ENCODE data around the gene BMPR2. TPM values are rescaled to one million over a fixed set of nuclear protein-coding genes. Genes with fewer than 3 reads are reported as not detected.

The BMPR2 gene
- total and polyA plus RNA-seq, 2 of the 8 experiments (the other 6 are each of a cell fraction or from before 2014, with no cell fraction given), result 5.5 to 19.8 TPM

GRCh38 chr2:202589582-202589949 is 213.4 kb downstream of the BMPR2 start:
- no peak overlapping the region for H3K4me3 ChIP-seq (ENCODE audit: extremely low read depth in 1 of 4, insufficient read depth in 2 of 4, low read depth in 3 of 4, low read length in 4 of 4)
- H3K23me2 ChIP-seq (ENCODE audit: low read depth, low read length), result no peaks in the 10 kb centered on the region
- H3K9me3 ChIP-seq (ENCODE audit: insufficient read depth in 2 of 2, low read depth in 1 of 2, low read length in 1 of 2), result no peaks in the 10 kb centered on the region
- no peak overlapping the region for H2BK120ac ChIP-seq (replicated peaks; ENCODE audit: low read depth, low read length)
- H3K4ac ChIP-seq (replicated peaks; ENCODE audit: insufficient read length, low read depth, low read length), result no peak overlapping the region
- H3K36me3 ChIP-seq (ENCODE audit: control insufficient read depth in 2 of 4, insufficient read depth in 4 of 4, low read length in 3 of 4), result no peaks in the 10 kb centered on the region
- no peak overlapping the region for H3K14ac ChIP-seq (ENCODE audit: insufficient read length)
- H3K4me2 ChIP-seq (ENCODE audit: insufficient read depth in 1 of 2, low read depth in 2 of 2, low read length in 2 of 2), result no peak overlapping the region
- no peak for FAIRE-seq
- H4K20me1 ChIP-seq (replicated peaks in 1 of 2; ENCODE audit: control insufficient read depth in 1 of 2, insufficient read depth in 2 of 2, low read length in 2 of 2), result no peaks in the 10 kb centered on the region
- no peaks in the 10 kb centered on the region for H3K79me2 ChIP-seq (ENCODE audit: control insufficient read depth in 1 of 2, insufficient read depth in 2 of 2, low read length in 2 of 2)
- 82% methylated on average over 4 of the region's 4 CpGs; no CpG with 5 or more reads in 1 of the 2 experiments for WGBS, 2 experiments (ENCODE audit: extremely low coverage in 1 of 2, insufficient coverage in 1 of 2, insufficient read length in 1 of 2, insufficient replicate concordance in 2 of 2, low coverage in 1 of 2, low lambda C conversion rate in 2 of 2, missing lambda C conversion rate in 1 of 2)
- H3K56ac ChIP-seq (replicated peaks; ENCODE audit: insufficient read length, low read depth, low read length), result no peak overlapping the region
- CTCF ChIA-PET (ENCODE audit: partially characterized antibody), result interaction anchor here (0.6 to 3.3 kb wide), 25 partner anchors 9 to 863 kb away, joined by 3 to 27 read pairs (median 5); no protein-coding TSS in a partner anchor
- no peak overlapping the region for H3K23ac ChIP-seq (ENCODE audit: insufficient read length)
- H2BK5ac ChIP-seq (ENCODE audit: low read depth, low read length), result peak overlapping the region; percentile 47; the same call in 1 of the 2 replicates
- H2AFZ ChIP-seq (ENCODE audit: low read length), result peak overlapping the region; percentile 94
- POLR2A ChIA-PET (ENCODE audit: partially characterized antibody), result interaction anchor here (1.3 kb wide), 1 partner anchor 46 kb away, joined by 4 read pairs; no protein-coding TSS in a partner anchor
- H2BK15ac ChIP-seq (ENCODE audit: low read length), result peak overlapping the region; percentile 83; the same call in 1 of the 2 replicates
- no peak for DNase-seq (ENCODE audit: low read depth in 1 of 2, low spot score in 2 of 2)
- no peaks in the 10 kb centered on the region for H3K27me3 ChIP-seq (replicated peaks in 1 of 4; ENCODE audit: control insufficient read depth in 3 of 4, extremely low read depth in 1 of 4, insufficient read depth in 3 of 4, low read length in 3 of 4)
- peak overlapping the region; percentile 62; the same call in 1 of the 2 replicates for H2BK12ac ChIP-seq (ENCODE audit: low read depth, low read length)
- peak overlapping the region; percentile 66; the same call in 1 of the 2 replicates for H2BK20ac ChIP-seq (ENCODE audit: low read length)
- peak overlapping the region; percentile 54; the same call in 1 of the 2 replicates for H4K8ac ChIP-seq (ENCODE audit: extremely low read depth, insufficient read depth, low read length)
- TF ChIP-seq SRF (IDR thresholded peaks at IDR 0.05; ENCODE audit: low read depth, low read length) (no peak), CTCF (IDR thresholded peaks at IDR 0.05; ENCODE audit: control extremely low read depth in 1 of 3, insufficient read depth in 1 of 3, low read depth in 1 of 3, low read length in 3 of 3) (peak in 1 of 3 experiments; percentile 12; a peak in 1 of 4 replicates), JUN (IDR thresholded peaks at IDR 0.05; ENCODE audit: low read depth, low read length) (no peak), BRCA1 (IDR thresholded peaks at IDR 0.05; ENCODE audit: low read depth, low read length) (no peak), EZH2 (IDR thresholded peaks at IDR 0.05; ENCODE audit: low read depth, low read length, severe bottlenecking) (no peak)
- no peak overlapping the region for H4K91ac ChIP-seq (replicated peaks; ENCODE audit: insufficient read length, low read length)
- peak overlapping the region; percentile 66; the same call in 1 of the 2 replicates for H3K18ac ChIP-seq (ENCODE audit: extremely low read depth, low read length)
- H3K27ac ChIP-seq (ENCODE audit: low read depth, low read length), result no peak overlapping the region
- H3K9ac ChIP-seq (replicated peaks in 1 of 4; ENCODE audit: extremely low read depth in 1 of 4, low read depth in 3 of 4, low read length in 3 of 4), result no peak overlapping the region; a peak in 1 of 7 replicates
- H2AK5ac ChIP-seq (ENCODE audit: low read depth, low read length), result no peak overlapping the region
- peaks cover 0 to 8% (median 4%) of the 10 kb centered on the region in 4 experiments; a peak in 4 of 7 replicates for H3K4me1 ChIP-seq (replicated peaks in 1 of 4; ENCODE audit: control insufficient read depth in 3 of 4, insufficient read depth in 4 of 4, low read length in 3 of 4)
- H4K5ac ChIP-seq (ENCODE audit: insufficient read length, low read depth, low read length), result no peak overlapping the region
- no peaks in the 10 kb centered on the region for H3K79me1 ChIP-seq (ENCODE audit: low read depth, low read length)
